H1 (cell line): Measurements from ENCODE around the gene SLC23A2. TPM values are rescaled to one million over a fixed set of nuclear protein-coding genes. Genes with fewer than 3 reads are reported as not detected.

Experiments used
- CTCF ChIA-PET: fragments of 300-600 bp; sonication (Branson Sonifier 250); formaldehyde crosslinking; loops from one replicate; lab custom pipeline; 2021; ENCODE audit not compliant: partially characterized antibody; lab: Charles Lee
- POLR2A ChIA-PET: fragments of 300-600 bp; sonication (Branson Sonifier 250); formaldehyde crosslinking; loops from one replicate; lab custom pipeline; 2021; ENCODE audit warnings: inconsistent platforms; ENCODE audit not compliant: partially characterized antibody; lab: Charles Lee
- DNase-seq, 2 experiments: peaks; one replicate each; pipeline versions ENCODE4 v3.0.0 to v3.0.0-alpha.2; 2010 to 2022; ENCODE audit warnings: low spot score in 2 of 2, low read depth in 1 of 2, mixed read lengths in 1 of 2
- FAIRE-seq: peaks from 2 replicates; lab custom pipeline; 2011; peaks lifted over from hg19 to GRCh38; lab: Jason Lieb, UNC
- H2AFZ ChIP-seq: 2 replicates; pipeline ENCODE4 v1.8.1; 2012; ENCODE audit warnings: low read length, inconsistent platforms
- H2AK5ac ChIP-seq: 2 replicates; pipeline ENCODE4 v1.6.1; 2013; ENCODE audit warnings: low read depth, low read length
- H2BK120ac ChIP-seq: replicated peaks from 2 replicates; pipeline ENCODE3; 2013; ENCODE audit warnings: low read depth, low read length, inconsistent platforms
- H2BK12ac ChIP-seq: 2 replicates; pipeline ENCODE4 v1.6.1; 2013; ENCODE audit warnings: low read depth, low read length
- H2BK15ac ChIP-seq: 2 replicates; pipeline ENCODE4 v1.6.1; 2013; ENCODE audit warnings: low read length
- H2BK20ac ChIP-seq: 2 replicates; pipeline ENCODE4 v1.6.1; 2013; ENCODE audit warnings: low read length
- H2BK5ac ChIP-seq: 2 replicates; pipeline ENCODE4 v1.6.1; 2013; ENCODE audit warnings: low read depth, low read length
- H3K14ac ChIP-seq: 2 replicates; pipeline ENCODE4 v1.6.1; 2013; ENCODE audit warnings: inconsistent platforms; ENCODE audit not compliant: insufficient read length
- H3K18ac ChIP-seq: 2 replicates; pipeline ENCODE4 v1.6.1; 2013; ENCODE audit warnings: low read length; ENCODE audit errors: extremely low read depth
- H3K23ac ChIP-seq: 2 replicates; pipeline ENCODE4 v1.6.1; 2013; ENCODE audit warnings: inconsistent platforms; ENCODE audit not compliant: insufficient read length
- H3K23me2 ChIP-seq: 2 replicates; pipeline ENCODE4 v1.6.1; 2013; ENCODE audit warnings: low read depth, low read length
- H3K27ac ChIP-seq: 2 replicates; pipeline ENCODE4 v1.6.1; 2011; ENCODE audit warnings: low read depth, low read length, inconsistent platforms
- H3K27me3 ChIP-seq, 4 experiments: replicated peaks in 1 of 4; 1 replicate in 1 of 4; 2 replicates in 3 of 4; pipeline versions ENCODE4 v1.6.1 to v1.8.1; 2011 to 2013; ENCODE audit warnings: low read length in 3 of 4, mild to moderate bottlenecking in 3 of 4, inconsistent platforms in 2 of 4, mixed read lengths in 2 of 4, moderate library complexity in 1 of 4; ENCODE audit not compliant: control insufficient read depth in 3 of 4, insufficient read depth in 3 of 4; ENCODE audit errors: extremely low read depth in 1 of 4
- H3K36me3 ChIP-seq, 4 experiments: 2 replicates each; pipeline versions ENCODE4 v1.6.1 to v1.8.1; 2011 to 2013; ENCODE audit warnings: mild to moderate bottlenecking in 4 of 4, low read length in 3 of 4, moderate library complexity in 2 of 4, control low read depth in 1 of 4, inconsistent platforms in 1 of 4; ENCODE audit not compliant: insufficient read depth in 4 of 4, control insufficient read depth in 2 of 4
- H3K4ac ChIP-seq: replicated peaks from 2 replicates; pipeline ENCODE3; 2013; ENCODE audit warnings: low read length, low read depth, mixed read lengths, inconsistent platforms; ENCODE audit not compliant: insufficient read length
- H3K4me1 ChIP-seq, 4 experiments: replicated peaks in 1 of 4; 1 replicate in 1 of 4; 2 replicates in 3 of 4; pipeline versions ENCODE4 v1.6.1 to v1.8.1; 2011 to 2013; ENCODE audit warnings: low read length in 3 of 4, inconsistent platforms in 2 of 4, mixed read lengths in 1 of 4; ENCODE audit not compliant: insufficient read depth in 4 of 4, control insufficient read depth in 3 of 4
- H3K4me2 ChIP-seq, 2 experiments: 2 replicates each; pipeline versions ENCODE4 v1.6.1 to v1.8.1; 2011 to 2013; ENCODE audit warnings: low read depth in 2 of 2, low read length in 2 of 2, control low read depth in 1 of 2, inconsistent platforms in 1 of 2, mild to moderate bottlenecking in 1 of 2; ENCODE audit not compliant: insufficient read depth in 1 of 2
- H3K4me3 ChIP-seq, 4 experiments: fragments of 200-600, 300-600 bp in 1 of 4; sonication (generic), shearing (Covaris generic), sonication (Bioruptor Twin) in 1 of 4; 2 replicates each; pipeline versions ENCODE4 v1.5.1 to v1.8.1; 2011 to 2016; ENCODE audit warnings: low read length in 4 of 4, low read depth in 3 of 4, control low read depth in 2 of 4, inconsistent platforms in 2 of 4, mild to moderate bottlenecking in 2 of 4, mixed read lengths in 1 of 4, moderate library complexity in 1 of 4; ENCODE audit not compliant: insufficient read depth in 2 of 4; ENCODE audit errors: extremely low read depth in 1 of 4
- H3K56ac ChIP-seq: replicated peaks from 2 replicates; pipeline ENCODE3; 2013; ENCODE audit warnings: low read depth, mild to moderate bottlenecking, mixed read lengths, low read length, inconsistent platforms; ENCODE audit not compliant: insufficient read length
- H3K79me1 ChIP-seq: 2 replicates; pipeline ENCODE4 v1.6.1; 2013; ENCODE audit warnings: low read depth, low read length, control low read depth
- H3K79me2 ChIP-seq, 2 experiments: 2 replicates each; pipeline versions ENCODE4 v1.6.1 to v1.8.1; 2012 to 2013; ENCODE audit warnings: low read length in 2 of 2, mild to moderate bottlenecking in 2 of 2, inconsistent platforms in 1 of 2; ENCODE audit not compliant: insufficient read depth in 2 of 2, control insufficient read depth in 1 of 2
- H3K9ac ChIP-seq, 4 experiments: replicated peaks in 1 of 4; 1 replicate in 1 of 4; 2 replicates in 3 of 4; pipeline versions ENCODE4 v1.6.1 to v1.8.1; 2011 to 2013; ENCODE audit warnings: low read depth in 3 of 4, low read length in 3 of 4, control low read depth in 2 of 4, mild to moderate bottlenecking in 2 of 4, moderate library complexity in 2 of 4, inconsistent platforms in 1 of 4; ENCODE audit errors: extremely low read depth in 1 of 4
- H3K9me3 ChIP-seq, 2 experiments: 2 replicates each; pipeline versions ENCODE4 v1.6.1 to v1.8.1; 2012 to 2013; ENCODE audit warnings: mild to moderate bottlenecking in 2 of 2, moderate library complexity in 2 of 2, control low read depth in 1 of 2, inconsistent platforms in 1 of 2, low read depth in 1 of 2, low read length in 1 of 2, mixed read lengths in 1 of 2; ENCODE audit not compliant: insufficient read depth in 2 of 2
- H4K20me1 ChIP-seq, 2 experiments: replicated peaks in 1 of 2; 2 replicates each; pipeline versions ENCODE3 to v1.8.1; 2011 to 2013; ENCODE audit warnings: inconsistent platforms in 2 of 2, low read length in 2 of 2, mild to moderate bottlenecking in 1 of 2; ENCODE audit not compliant: insufficient read depth in 2 of 2, control insufficient read depth in 1 of 2
- H4K5ac ChIP-seq: 2 replicates; pipeline ENCODE4 v1.6.1; 2013; ENCODE audit warnings: low read length, low read depth, mixed read lengths, inconsistent platforms; ENCODE audit not compliant: insufficient read length
- H4K8ac ChIP-seq: 2 replicates; pipeline ENCODE4 v1.8.0; 2013; ENCODE audit warnings: mild to moderate bottlenecking, moderate library complexity, low read length, inconsistent platforms; ENCODE audit not compliant: insufficient read depth; ENCODE audit errors: extremely low read depth
- H4K91ac ChIP-seq: replicated peaks from 2 replicates; pipeline ENCODE3; 2013; ENCODE audit warnings: low read length, mixed read lengths, inconsistent platforms; ENCODE audit not compliant: insufficient read length
- ASH2L ChIP-seq: fragments of 200-600, 300-600 bp; sonication (generic); IDR thresholded peaks from one replicate; pipeline ENCODE4 v1.7.1; 2017; ENCODE audit warnings: low read length
- ATF2 ChIP-seq: IDR thresholded peaks from 2 replicates; pipeline ENCODE4 v1.6.1; 2012; ENCODE audit warnings: low read length, inconsistent platforms
- CBX8 ChIP-seq: fragments of 300-800, 300-1000 bp; sonication (generic); IDR thresholded peaks from 2 replicates; pipeline ENCODE4 v1.7.1; 2016; ENCODE audit warnings: low read depth, low read length, borderline replicate concordance
- CHD2 ChIP-seq: IDR thresholded peaks from 2 replicates; pipeline ENCODE4 v1.6.1; 2012; ENCODE audit warnings: low read length, improper control_type of control experiment
- CTBP2 ChIP-seq: IDR thresholded peaks from 2 replicates; pipeline ENCODE4 v1.7.0; 2011; ENCODE audit warnings: borderline replicate concordance, mild to moderate bottlenecking, moderate library complexity, mixed read lengths, low read length; ENCODE audit not compliant: insufficient read depth, insufficient read length
- EGR1 ChIP-seq: IDR thresholded peaks from 2 replicates; pipeline ENCODE4 v1.6.1; 2011; ENCODE audit warnings: low read depth, low read length, borderline replicate concordance
- GTF2F1 ChIP-seq: IDR thresholded peaks from 2 replicates; pipeline ENCODE4 v1.6.1; 2012; ENCODE audit warnings: low read depth, low read length, improper control_type of control experiment, borderline replicate concordance
- HDAC6 ChIP-seq: IDR thresholded peaks from one replicate; pipeline ENCODE4 v1.7.1; 2012; ENCODE audit warnings: low read depth, mild to moderate bottlenecking, inconsistent platforms, low read length, moderate library complexity
- JUND ChIP-seq: IDR thresholded peaks from 2 replicates; pipeline ENCODE4 v1.6.1; 2011; ENCODE audit warnings: mild to moderate bottlenecking, improper control_type of control experiment, low read length
- SIN3A ChIP-seq, 2 experiments: IDR thresholded peaks in 1 of 2; conservative IDR thresholded peaks in 1 of 2; 2 replicates each; pipeline ENCODE4 v1.6.1; 2011 to 2012; ENCODE audit warnings: low read length in 2 of 2, improper control_type of control experiment in 1 of 2, low read depth in 1 of 2, mild to moderate bottlenecking in 1 of 2
- TBP ChIP-seq: IDR thresholded peaks from 2 replicates; pipeline ENCODE4 v1.6.1; 2011; ENCODE audit warnings: low read depth, low read length, improper control_type of control experiment
- YY1 ChIP-seq: IDR thresholded peaks from 2 replicates; pipeline ENCODE4 v1.6.1; 2011; ENCODE audit warnings: low read depth, mild to moderate bottlenecking, low read length
- WGBS, 2 experiments: shearing (Covaris generic) in 1 of 2; methylation state at CpG; one replicate each; pipeline versions ENCODE4 v1.1.6 to v1.1.7; 2013 to 2015; ENCODE audit warnings: low lambda C conversion rate in 2 of 2, mixed read lengths in 2 of 2, inconsistent platforms in 1 of 2, low coverage in 1 of 2, missing lambda C conversion rate in 1 of 2; ENCODE audit not compliant: insufficient replicate concordance in 2 of 2, insufficient coverage in 1 of 2, insufficient read length in 1 of 2; ENCODE audit errors: extremely low coverage in 1 of 2, missing lambda C conversion rate in 1 of 2; 5-methylcytosine and 5-hydroxymethylcytosine counted together
- polyA plus RNA-seq, 7 experiments: library from polyadenylated mRNA; depleted of rRNA in 3 of 7; stranded (reverse) in 5 of 7; unstranded in 2 of 7; fragments of >200 nt in 5 of 7; fragments of 200-250 nt in 2 of 7; gene quantifications; 1 replicate in 5 of 7; 2 replicates in 1 of 7; 4 replicates in 1 of 7; pipeline versions ENCODE4 v1.2.1 to v1.2.3, GENCODE V29; 2011 to 2013; ENCODE audit warnings: missing spikeins in 2 of 7, mixed read lengths in 2 of 7
- total RNA-seq: library from RNA; stranded (reverse); fragmentation: NEBNext Ultra II Directional; extraction: Animal tissue kit (Norgen Biotek cat#: 25700); gene quantifications from 2 replicates; pipeline ENCODE4 v1.2.1, GENCODE V29; 2021
- TF ChIP-seq, protein P1 (sequence below): IDR thresholded peaks from 2 replicates; pipeline ENCODE4 v1.6.1; 2012; ENCODE audit warnings: inconsistent platforms

Gene SLC23A2
- total and polyA plus RNA-seq, 2 of the 8 experiments (the other 6 are each of a cell fraction or from before 2014, with no cell fraction given), result 17.0 to 18.6 TPM

- Histone ChIP-seq H4K8ac (no peak overlapping the region; the same call in 1 of the 2 replicates), H3K9me3 (no peaks in the 10 kb centered on the region), H2BK120ac (no peak overlapping the region), H3K79me1 (no peaks in the 10 kb centered on the region), H4K5ac (no peak overlapping the region), H3K27me3 (no peaks in the 10 kb centered on the region), H3K27ac (no peak overlapping the region), H3K36me3 (peaks cover 0 to 8% (median 3%) of the 10 kb centered on the region in 4 experiments; a peak in 3 of 8 replicates), H3K9ac (no peak overlapping the region), H3K18ac (no peak overlapping the region; the same call in 1 of the 2 replicates), H3K23me2 (no peaks in the 10 kb centered on the region), H2BK15ac (no peak overlapping the region), H2BK5ac (no peak overlapping the region; the same call in 1 of the 2 replicates), H4K91ac (no peak overlapping the region), H3K23ac (no peak overlapping the region), H3K56ac (no peak overlapping the region), H3K14ac (no peak overlapping the region), H3K4ac (no peak overlapping the region), H3K4me1 (no peaks in the 10 kb centered on the region), H2AFZ (no peak overlapping the region), H3K79me2 (no peaks in the 10 kb centered on the region), H2BK20ac (no peak overlapping the region), H3K4me2 (no peak overlapping the region), H2AK5ac (no peak overlapping the region), H4K20me1 (peaks cover 0 to 2% of the 10 kb centered on the region in 2 experiments), H3K4me3 (no peak overlapping the region), H2BK12ac (no peak overlapping the region)
- POLR2A ChIA-PET, result no interaction called here
- no peak for DNase-seq
- WGBS, 2 experiments, result 95% methylated on average over 5 of the region's 5 CpGs; no CpG with 5 or more reads in 1 of the 2 experiments
- no peak for FAIRE-seq
- CTCF ChIA-PET, result interaction anchor here (1.2 to 1.3 kb wide), 2 partner anchors 9 to 46 kb away, joined by 3 read pairs; no protein-coding TSS in a partner anchor
- no peak for TF ChIP-seq YY1
- no peak for TF ChIP-seq CBX8
- TF ChIP-seq TBP, result no peak
- no peak for TF ChIP-seq ATF2
- no peak for TF ChIP-seq ASH2L
- no peak for TF ChIP-seq CTBP2
- TF ChIP-seq, protein P1, sequence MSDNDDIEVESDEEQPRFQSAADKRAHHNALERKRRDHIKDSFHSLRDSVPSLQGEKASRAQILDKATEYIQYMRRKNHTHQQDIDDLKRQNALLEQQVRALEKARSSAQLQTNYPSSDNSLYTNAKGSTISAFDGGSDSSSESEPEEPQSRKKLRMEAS, result no peak
- TF ChIP-seq JUND, result no peak
- TF ChIP-seq CHD2, result no peak
- TF ChIP-seq SIN3A (conservative IDR thresholded peaks at IDR 0.05 in 1 of 2, IDR thresholded peaks at IDR 0.05 in 1 of 2; ENCODE audit: low read depth in 1 of 2, low read length in 2 of 2), result no peak
- TF ChIP-seq GTF2F1, result no peak
- no peak for TF ChIP-seq EGR1
- no peak for TF ChIP-seq HDAC6
These were observed 130.4 kb downstream of the SLC23A2 start for GRCh38 chr20:4870906-4871305.
